ENCODE results near the gene PRSS50.
"Not testable (repeated sequence)": the region's sequence is repeated elsewhere in the genome, so short reads cannot be mapped to it uniquely, and the experiment has no call there.

PRSS50 gene

GRCh38 chr3:46709157-46709654 is 8.5 kb downstream of the PRSS50 start:
- TF ChIP-seq, protein P1, sequence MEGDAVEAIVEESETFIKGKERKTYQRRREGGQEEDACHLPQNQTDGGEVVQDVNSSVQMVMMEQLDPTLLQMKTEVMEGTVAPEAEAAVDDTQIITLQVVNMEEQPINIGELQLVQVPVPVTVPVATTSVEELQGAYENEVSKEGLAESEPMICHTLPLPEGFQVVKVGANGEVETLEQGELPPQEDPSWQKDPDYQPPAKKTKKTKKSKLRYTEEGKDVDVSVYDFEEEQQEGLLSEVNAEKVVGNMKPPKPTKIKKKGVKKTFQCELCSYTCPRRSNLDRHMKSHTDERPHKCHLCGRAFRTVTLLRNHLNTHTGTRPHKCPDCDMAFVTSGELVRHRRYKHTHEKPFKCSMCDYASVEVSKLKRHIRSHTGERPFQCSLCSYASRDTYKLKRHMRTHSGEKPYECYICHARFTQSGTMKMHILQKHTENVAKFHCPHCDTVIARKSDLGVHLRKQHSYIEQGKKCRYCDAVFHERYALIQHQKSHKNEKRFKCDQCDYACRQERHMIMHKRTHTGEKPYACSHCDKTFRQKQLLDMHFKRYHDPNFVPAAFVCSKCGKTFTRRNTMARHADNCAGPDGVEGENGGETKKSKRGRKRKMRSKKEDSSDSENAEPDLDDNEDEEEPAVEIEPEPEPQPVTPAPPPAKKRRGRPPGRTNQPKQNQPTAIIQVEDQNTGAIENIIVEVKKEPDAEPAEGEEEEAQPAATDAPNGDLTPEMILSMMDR (IDR thresholded peaks at IDR 0.05; ENCODE audit: low read depth, low read length, missing control alignments): no peak
- DNase-seq (ENCODE audit: extremely low read depth, low read depth): no peak

GRCh38 chr3:46708401-46709156 is 9.1 kb downstream of the PRSS50 start:
- no peak for DNase-seq (ENCODE audit: extremely low read depth, low read depth)
- no peak overlapping the region for H3K4me3 ChIP-seq (replicated peaks; ENCODE audit: low read depth, low read length)
- TF ChIP-seq, protein P1 (IDR thresholded peaks at IDR 0.05; ENCODE audit: low read depth, low read length, missing control alignments): no peak

More at GRCh38 chr3:46709157-46709654, 8.5 kb downstream of the PRSS50 start:
- no peak overlapping the region for H3K4me3 ChIP-seq (replicated peaks; ENCODE audit: low read depth, low read length)

DNA sequence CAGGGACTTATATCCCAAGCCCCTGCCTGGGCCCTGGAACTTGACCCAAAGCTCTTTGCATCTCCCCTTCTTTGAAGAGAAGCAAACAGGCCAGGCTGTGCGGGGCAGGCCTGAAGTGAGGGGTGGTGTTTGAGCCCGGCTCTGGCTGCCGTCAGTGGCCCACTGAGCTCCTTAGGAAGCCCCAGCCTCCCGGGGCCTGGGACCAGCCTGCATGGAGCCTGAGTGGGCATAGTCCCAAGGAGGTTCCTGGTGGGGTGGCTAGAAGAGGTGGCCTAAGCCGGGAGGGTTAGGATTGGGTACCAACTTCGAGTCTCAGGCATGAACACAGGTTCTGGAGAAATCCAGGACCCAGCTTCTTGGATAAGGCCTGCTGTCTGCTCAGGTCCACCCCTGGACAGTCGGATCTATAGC is 10.1 kb downstream of the PRSS50 start:
- no peak overlapping the region for H3K4me3 ChIP-seq (replicated peaks; ENCODE audit: low read depth, low read length)
- TF ChIP-seq, protein P1 (IDR thresholded peaks at IDR 0.05; ENCODE audit: low read depth, low read length, missing control alignments): no peak
- no peak for DNase-seq (ENCODE audit: extremely low read depth, low read depth)

DNA sequence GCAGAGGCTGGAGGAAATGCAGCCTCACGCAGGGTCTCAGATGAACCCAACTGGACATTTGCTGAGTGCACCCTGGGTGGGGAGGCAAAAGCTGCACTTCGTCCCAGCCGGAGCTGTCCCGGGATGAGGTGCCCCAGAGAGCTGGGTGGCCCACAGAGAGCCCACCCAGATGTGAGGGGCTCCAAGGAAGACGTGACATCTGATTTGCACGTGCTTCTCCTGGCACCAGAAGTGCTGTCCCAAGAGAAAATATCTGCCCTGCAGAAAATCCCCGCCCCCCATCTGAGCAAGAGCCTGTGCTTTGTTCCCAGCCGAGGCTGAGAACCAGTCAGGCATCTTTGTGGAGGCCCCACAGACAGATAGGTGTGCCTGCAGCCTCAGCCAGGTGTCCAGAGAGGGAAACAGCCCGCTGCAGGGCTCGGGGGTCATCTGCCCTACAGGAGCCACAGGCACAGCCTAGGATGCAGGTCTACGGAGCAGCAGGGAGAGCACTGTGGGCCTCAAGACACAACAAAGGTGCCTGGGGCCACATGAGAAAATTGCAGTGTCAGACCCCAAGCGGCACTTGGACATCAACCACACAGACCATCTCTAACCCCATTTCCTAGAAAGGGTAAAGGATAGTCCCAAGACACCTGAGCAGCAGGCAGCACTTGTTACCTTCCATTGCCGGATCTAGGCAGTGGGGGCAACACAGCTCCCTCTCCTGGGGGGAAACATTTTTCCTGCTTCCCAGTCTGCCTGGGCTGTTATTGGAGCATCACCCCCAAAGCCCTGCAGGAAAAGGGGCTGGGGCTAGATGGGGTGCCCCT is 10.7 kb downstream of the PRSS50 start:
- TF ChIP-seq, protein P1 (IDR thresholded peaks at IDR 0.05; ENCODE audit: low read depth, low read length, missing control alignments): no peak
- DNase-seq (ENCODE audit: extremely low read depth, low read depth): no peak
- no peak overlapping the region for H3K4me3 ChIP-seq (replicated peaks; ENCODE audit: low read depth, low read length)

DNA sequence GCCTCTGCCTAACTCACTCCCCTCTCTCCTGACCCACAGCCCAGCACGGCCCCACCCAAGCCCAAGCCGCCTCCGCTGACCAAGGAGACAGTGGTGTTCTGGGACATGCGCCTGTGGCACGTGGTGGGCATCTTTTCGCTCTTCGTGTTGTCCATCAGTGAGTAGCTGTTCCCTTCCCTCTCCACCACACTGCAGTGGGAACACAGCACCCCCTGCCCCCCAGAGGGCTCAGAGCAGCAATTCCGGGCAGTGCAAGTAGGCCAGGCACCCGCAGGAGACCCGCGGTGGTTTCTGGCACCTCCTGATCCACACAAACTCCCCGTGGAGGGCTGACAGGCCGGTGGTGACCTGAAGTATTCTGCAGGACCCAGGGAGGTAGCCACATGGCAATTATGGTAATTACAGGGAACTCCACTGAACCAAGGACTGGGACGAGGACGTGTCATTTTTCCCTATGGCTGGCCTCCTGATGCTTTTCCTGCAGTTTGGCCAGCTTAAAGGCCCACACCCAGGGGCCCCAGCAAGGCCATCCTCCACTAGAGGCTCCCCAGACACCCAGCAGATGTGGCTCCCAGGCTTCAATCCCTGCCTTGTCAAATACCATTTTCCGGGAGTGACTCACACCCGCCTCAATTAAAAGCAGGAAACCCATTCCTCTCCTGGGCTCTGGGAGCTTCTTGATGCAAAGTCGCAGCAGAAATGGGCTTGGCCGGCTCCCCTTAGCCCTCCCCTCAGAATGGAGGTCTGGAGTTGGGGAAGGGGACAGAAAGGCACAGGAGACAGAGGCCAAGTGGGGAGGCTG is 11.7 kb downstream of the PRSS50 start:
- TF ChIP-seq, protein P1 (IDR thresholded peaks at IDR 0.05; ENCODE audit: low read depth, low read length, missing control alignments): peak; percentile 14
- DNase-seq (ENCODE audit: extremely low read depth, low read depth): peak; percentile 78

GRCh38 chr3:46705022-46705530 is 12.6 kb downstream of the PRSS50 start:
- TF ChIP-seq, protein P1 (IDR thresholded peaks at IDR 0.05; ENCODE audit: low read depth, low read length, missing control alignments): peak; percentile 96
- peak; percentile 45 for DNase-seq (ENCODE audit: extremely low read depth, low read depth)
- H3K4me3 ChIP-seq (replicated peaks; ENCODE audit: low read depth, low read length): no peak overlapping the region

More for the DNA sequence above, 11.7 kb downstream of the PRSS50 start:
- H3K4me3 ChIP-seq (replicated peaks; ENCODE audit: low read depth, low read length): no peak overlapping the region

GRCh38 chr3:46704346-46704745 is 13.3 kb downstream of the PRSS50 start:
- not testable (repeated sequence) for H3K4me3 ChIP-seq (replicated peaks; ENCODE audit: low read depth, low read length); DNase-seq (ENCODE audit: extremely low read depth, low read depth)

All from HFF-Myc (cell line).